ENCODE results near the gene SH3BGRL3. TPM values are rescaled to one million over a fixed set of nuclear protein-coding genes. Genes with fewer than 3 reads are reported as not detected.
"Not testable (repeated sequence)": the region's sequence is repeated elsewhere in the genome, so short reads cannot be mapped to it uniquely, and the experiment has no call there.

The SH3BGRL3 gene
- polyA plus RNA-seq, 3 donors = 54.1 to 269 (median 154) TPM

DNA sequence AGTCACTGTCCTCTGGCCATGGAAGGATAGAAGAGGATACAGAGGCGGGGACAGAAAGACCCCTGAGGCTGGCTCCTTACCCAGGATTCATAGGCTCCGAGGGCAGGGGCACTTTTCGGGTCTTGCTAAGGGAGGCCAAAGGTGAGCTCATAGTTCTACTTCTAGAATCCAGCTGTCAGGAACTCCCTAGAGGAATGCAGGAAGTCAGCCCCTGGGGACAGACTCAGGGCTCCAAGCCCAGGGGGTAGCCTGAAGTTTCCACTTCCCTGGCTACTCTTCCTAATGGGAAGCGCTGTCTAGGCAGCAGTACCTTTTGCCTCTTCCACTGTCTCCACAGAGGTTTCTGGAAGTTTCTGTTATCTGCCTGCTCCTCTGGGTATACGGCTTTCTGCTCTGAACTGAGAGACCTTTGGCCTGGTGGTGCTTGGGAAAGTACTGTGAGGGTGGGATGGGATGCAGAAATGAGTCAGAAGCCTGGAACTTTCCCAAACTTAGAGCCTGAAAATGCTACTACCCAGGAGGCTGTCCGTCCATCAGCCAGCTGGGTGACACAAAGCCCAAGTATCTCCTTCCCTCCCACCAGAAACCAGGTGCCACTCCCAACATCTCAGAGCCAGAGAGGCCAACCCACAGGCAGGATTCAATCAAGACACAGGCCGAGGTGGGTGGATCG lies 23.0 kb downstream of the SH3BGRL3 start:
- H3K27ac ChIP-seq (ENCODE audit: low read depth, low read length) = no peak overlapping the region
- 59 to 68% (median 59%) methylated on average over 8 of the region's 8 CpGs for WGBS, 3 donors

DNA sequence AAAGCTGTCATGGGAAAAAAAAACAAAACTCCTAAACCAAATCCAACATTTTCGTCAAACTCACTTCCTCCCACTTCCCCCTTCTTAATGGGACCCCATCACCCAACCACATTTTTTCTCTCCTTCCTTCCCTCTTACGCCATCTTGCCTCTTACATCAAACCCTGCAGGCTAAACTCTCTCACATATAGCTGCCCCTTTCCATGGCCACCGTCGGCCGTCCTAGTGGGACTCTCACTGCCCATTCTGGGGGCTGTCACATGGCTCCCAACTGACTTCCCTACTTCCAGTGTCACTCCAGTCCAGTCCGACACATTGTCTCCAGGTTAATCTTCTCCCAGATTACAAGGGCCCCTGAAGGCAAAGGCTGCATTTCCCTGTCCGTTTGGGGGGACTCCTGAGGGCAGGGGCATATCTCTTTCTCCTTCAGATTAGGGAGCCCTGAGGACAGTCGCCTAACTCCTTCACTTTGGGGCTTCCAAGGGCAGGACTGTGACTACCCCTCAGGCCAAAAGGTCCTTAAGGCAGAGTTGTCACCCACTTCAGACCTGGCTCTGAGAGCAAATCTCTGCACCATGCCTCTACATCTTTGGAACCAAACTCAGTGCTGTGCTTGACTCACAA lies 25.9 kb downstream of the SH3BGRL3 start:
- WGBS, 3 donors = 14 to 32% (median 22%) methylated on average over 8 of the region's 8 CpGs
- H3K27ac ChIP-seq (ENCODE audit: low read depth, low read length) = no peak overlapping the region

DNA sequence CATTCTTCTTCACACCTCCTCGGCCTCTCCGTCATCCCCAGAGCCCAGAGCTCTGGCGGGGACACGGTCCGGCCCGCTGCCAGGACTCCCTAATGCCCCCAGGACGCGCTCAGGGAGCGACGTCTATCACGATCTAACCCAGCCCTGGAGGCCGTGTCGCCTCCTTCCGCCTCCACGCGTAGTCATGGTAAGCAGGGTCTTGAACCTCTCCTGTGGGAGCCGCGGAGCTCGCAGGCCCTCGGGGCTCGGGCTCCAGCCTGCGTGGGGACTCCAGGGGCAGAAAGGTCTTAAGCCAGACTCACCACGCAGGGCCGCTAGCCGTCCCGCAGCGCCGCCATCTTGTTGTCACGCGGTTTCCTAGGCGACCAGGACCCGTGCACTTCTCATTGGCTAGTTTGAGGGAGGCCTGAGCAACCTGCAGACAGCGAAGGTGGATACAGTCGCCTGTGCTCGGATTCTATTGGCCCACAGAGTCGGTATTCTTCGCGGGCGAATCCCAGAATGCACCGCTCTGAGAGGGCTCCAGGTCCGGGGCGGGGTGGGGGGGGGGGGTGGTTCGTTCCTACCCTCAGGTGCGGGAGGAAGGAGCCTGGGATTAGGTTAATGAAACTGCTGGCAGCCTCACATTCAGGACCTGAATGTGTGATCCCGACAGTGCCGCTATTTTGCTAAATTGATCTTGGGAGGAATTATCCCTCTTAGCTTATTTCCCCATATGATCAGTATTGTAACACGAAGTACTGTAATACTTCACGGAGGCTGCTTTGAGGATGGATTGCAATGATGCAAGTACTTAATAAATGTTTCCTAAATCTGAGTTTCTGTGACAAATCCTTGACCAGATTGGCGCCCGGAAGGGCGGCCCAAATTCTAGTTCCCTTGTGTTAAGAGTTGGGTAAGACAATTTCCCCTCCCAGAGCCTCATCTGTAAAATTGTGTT lies 26.7 kb downstream of the SH3BGRL3 start, which contains the start of gene UBXN11:
TSS of gene UBXN11 (minus strand) at position 347 of the 940 bp plus-strand sequence. CDS start 3,753 bp downstream, outside the sequence.
- H3K27ac ChIP-seq (ENCODE audit: low read depth, low read length) = no peak within 1 kb of the TSS
- 0 to 2% (median 2%) methylated on average over 49 to 51 of the region's 51 CpGs for WGBS, 3 donors

DNA sequence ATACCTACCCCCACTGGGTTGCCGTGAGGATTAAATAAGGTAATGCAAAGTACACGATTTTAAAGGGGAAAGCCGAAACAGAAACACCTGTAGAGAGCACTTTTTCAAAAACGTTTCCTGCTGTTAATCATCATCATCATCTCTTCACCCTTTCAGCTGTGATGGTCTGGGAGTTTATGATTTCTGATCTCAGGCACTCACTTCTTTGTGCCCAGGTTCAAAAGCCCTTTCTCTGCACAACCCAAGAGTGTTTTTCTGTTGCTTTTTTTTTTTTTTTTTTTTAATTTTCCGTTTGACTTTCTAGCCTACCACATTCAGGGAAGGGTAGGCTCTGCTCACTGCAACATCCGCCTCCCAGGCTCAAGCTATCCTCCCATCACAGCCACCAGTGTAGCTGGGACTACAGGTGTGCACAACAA lies 27.5 kb downstream of the SH3BGRL3 start:
- 29 to 38% (median 38%) methylated on average over 6 of the region's 6 CpGs for WGBS, 3 donors
- H3K27ac ChIP-seq (ENCODE audit: low read depth, low read length) = no peak overlapping the region

DNA sequence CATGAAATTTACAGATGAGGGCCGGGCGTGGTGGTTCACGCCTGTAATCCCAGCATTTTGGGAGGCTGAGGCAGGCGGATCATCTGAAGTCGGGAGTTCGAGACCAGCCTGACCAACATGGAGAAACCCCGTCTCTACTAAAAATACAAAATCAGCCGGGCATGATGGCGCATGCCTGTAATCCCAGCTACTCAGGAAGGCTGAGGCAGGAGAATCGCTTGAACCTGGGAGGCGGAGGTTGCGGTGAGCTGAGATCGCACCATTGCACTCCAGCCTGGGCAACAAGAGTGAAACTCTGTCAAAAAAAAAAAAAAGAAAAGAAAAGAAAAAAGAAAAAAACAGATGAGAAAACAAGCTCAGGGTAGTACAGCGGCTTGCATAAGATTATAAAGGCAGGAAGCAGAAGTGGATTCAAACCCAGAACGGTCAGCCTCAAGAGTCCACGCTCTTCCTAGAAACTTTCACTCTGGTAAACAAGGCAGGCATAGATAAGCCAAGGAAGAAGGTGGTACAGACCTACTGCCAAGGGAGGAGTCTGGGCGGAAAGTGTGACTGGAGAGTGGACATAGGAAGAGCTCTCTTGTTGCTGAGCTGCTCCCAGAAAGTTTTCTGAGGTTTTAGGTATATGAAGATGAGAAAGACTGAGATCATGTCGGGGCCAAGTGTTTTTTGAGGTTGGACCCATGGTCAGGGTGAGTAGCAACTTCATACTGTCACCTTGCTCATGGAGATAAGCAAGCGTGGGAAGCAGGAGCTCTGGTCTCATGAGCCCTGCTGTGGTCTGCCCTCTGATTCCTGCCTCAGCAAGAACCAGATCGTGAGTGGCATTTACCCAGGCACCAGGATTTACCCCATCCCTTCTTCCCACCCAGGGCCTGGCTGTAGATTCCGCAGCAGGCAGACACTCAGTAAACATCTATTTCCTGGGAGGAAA lies 28.3 kb downstream of the SH3BGRL3 start:
- H3K27ac ChIP-seq (ENCODE audit: low read depth, low read length) = not testable (repeated sequence)
- 78 to 79% (median 79%) methylated on average over 20 to 21 of the region's 21 CpGs for WGBS, 3 donors

DNA sequence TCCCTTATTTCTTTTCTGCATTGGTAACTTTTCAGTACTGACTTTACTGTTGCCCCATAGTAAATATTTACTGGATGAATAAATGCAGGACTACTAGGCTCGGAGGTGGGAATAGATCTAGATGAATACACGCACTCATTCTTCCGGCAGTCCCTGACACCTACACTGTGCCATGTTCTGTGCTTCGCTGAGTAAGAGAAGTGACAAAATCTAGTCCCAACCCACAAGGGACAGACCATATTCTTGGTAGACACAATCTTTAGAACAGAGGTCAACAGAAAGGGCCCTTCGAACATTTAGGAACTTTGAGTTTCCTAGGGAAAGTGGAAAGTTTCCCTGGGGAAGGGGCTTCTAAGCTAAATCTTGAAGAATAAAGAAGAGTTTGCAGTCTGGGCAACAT lies 34.6 kb downstream of the SH3BGRL3 start:
- H3K27ac ChIP-seq (ENCODE audit: low read depth, low read length) = no peak overlapping the region
- WGBS, 3 donors = 79 to 86% (median 83%) methylated on average over 5 of the region's 5 CpGs

DNA sequence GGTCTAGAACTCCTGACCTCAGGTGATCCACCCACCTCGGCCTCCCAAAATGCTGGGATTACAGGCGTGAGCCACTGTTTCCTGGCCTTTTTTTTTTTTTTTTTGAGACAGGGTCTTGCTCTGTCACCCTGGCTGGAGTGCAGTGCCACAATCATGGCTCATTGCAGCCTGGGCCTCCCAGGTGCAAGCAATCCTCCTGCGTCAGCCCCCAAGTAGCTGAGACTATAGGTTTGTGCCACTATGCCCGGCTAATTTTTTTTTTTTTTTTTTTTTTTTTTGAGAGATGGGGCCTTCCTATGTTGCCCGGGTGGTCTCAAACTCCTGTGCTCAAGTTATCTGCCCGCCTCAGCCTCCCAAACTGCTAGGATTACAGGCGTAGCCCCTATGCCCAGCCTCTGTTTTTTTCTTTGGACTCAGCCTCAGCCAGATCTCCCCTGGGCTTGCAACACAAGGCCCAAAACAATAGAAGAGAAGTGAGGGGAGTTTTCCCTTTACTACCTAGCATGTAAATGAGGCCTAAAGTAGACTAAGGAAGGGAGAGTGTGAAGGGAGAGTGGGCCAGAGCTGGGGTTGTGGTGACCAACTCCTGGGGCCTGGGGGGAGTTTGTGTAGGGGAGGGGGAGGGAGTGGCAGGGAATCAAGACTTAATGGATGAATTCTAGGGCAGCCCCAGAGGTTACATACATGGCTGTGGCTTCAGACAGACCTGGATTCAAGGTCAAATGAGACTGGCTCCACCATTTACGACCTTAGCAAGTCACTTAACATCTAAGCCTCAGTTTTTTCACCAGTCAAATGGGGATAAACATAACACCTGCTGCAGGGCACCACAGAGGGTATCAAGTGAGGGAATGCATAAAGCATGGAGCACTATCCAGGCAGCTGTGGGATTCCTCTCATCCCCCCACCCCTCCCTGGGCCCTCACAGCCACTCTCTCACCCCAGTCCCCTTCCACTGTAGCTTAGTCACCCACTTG lies 36.3 kb downstream of the SH3BGRL3 start:
- H3K27ac ChIP-seq (ENCODE audit: low read depth, low read length) = no peak overlapping the region
- 76 to 90% (median 79%) methylated on average over 8 of the region's 8 CpGs for WGBS, 3 donors

DNA sequence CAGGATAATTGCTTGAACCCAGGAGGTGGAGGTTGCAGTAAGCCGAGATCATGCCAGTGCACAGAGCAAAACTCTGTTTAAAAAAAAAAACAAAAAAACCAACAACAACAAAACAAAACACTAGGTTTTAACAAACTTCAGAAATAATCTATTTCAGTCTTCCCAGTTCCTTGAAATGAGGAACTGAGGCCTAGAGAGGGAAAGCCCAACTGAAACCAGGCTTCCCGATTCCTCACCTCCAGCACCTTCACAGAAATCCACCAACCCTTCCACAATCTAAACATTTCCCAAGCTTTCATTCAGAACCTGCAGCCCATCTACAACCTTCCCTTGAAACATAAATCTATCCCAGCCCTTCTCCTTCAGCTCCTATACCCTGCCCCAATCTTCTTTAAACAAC lies 37.3 kb downstream of the SH3BGRL3 start:
- H3K27ac ChIP-seq (ENCODE audit: low read depth, low read length) = no peak overlapping the region

DNA sequence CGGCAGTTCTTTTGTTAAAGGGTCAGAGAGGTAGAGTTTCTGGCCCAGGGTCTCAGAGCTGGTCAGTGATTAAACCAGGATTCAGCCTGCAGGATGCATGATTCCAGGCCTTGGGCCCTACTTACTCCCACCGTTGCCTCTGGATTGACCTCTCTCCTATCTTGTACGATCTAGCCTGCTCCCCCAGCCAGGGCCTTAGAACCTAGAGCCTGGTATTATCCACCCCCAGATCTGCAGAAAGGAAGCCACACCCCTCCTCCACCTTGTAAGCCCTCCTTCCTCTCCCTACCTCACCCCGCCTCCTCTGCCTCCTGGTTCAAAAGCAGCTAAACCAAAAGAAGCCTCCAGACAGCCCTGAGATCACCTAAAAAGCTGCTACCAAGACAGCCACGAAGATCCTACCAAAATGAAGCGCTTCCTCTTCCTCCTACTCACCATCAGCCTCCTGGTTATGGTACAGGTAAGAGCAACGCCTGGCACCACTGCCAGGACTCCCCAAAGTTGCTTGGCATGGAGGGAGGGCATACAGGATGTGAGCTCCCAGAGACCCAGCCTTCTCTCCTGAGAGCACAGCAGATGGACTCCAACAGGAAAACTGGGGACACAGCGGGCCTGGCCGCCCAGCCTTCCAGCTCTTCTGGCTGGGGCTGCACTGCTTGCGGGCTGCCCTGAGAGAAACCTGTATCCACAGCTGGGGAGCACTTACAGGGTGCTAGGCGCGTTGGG lies 37.9 kb downstream of the SH3BGRL3 start, which contains the start of gene CD52:
TSS of gene CD52 (plus strand) at position 347 of the 726 bp plus-strand sequence. CDS start at position 407, 60 bp downstream.
- no peak within 1 kb of the TSS for H3K27ac ChIP-seq (ENCODE audit: low read depth, low read length)
- 54 to 74% (median 65%) methylated on average over 12 of the region's 12 CpGs for WGBS, 3 donors

More for the DNA sequence above, 37.3 kb downstream of the SH3BGRL3 start:
- WGBS, 3 donors = 65 to 88% (median 69%) methylated on average over 2 of the region's 2 CpGs

DNA sequence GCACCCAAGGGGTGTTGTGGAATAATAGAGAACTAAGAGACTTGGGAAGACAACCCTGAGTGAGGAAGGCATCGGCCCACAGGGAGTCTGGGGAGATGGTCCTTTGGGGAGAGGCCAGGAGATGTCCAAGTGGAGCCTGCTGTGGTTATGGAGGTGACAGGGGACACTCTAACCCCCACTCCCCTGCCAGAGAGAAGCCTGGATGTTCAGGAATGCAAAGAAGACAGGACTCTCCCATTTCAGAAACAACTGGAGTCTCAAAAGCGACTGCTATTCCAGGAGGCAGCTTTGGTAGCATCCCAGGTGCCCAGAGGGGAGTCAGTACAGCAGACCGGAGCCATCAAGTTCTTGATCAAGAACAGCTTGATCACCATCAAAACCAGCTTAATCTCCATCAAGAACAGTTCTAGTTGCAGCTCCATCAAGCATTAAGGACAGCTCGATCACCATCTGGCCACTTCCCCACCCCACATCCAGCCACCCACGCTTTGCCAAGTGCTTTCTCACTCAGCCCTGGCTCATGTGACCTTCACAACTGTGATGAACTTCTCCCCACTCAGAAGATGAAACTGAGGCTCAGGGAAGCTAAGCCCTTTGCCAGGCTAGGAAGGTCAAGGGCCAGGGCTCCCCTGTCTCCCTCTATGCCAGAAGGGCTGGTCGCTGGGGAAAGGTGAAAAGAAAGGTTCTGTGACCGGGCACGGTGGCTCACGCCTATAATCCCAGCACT lies 38.6 kb downstream of the SH3BGRL3 start:
- WGBS, 3 donors = 55 to 71% (median 68%) methylated on average over 9 of the region's 9 CpGs

DNA sequence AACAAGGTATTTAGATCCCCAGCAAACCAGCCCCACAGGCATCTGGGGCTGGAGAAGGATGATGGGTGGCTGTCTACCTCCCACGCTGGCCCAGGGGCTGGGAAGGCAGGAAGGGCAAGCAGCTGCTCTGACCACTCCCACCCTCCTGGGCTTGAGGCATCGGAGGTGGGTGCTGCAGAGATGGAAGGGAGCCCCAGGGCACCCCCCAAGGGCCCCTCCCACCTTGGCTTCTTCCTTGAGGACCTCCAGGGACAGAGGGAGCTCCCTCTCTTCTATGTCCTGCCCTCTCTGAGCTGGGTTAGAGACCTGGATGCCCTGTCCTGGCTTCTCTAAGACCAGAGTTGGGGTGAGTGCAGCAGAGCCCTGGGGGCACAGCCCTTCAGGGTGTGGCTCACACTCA lies 41.0 kb downstream of the SH3BGRL3 start:
- no peak overlapping the region for H3K27ac ChIP-seq (ENCODE audit: low read depth, low read length)
- WGBS, 3 donors = 50 to 65% (median 60%) methylated on average over 2 of the region's 2 CpGs

More for the DNA sequence above, 38.6 kb downstream of the SH3BGRL3 start:
- H3K27ac ChIP-seq (ENCODE audit: low read depth, low read length) = no peak overlapping the region

DNA sequence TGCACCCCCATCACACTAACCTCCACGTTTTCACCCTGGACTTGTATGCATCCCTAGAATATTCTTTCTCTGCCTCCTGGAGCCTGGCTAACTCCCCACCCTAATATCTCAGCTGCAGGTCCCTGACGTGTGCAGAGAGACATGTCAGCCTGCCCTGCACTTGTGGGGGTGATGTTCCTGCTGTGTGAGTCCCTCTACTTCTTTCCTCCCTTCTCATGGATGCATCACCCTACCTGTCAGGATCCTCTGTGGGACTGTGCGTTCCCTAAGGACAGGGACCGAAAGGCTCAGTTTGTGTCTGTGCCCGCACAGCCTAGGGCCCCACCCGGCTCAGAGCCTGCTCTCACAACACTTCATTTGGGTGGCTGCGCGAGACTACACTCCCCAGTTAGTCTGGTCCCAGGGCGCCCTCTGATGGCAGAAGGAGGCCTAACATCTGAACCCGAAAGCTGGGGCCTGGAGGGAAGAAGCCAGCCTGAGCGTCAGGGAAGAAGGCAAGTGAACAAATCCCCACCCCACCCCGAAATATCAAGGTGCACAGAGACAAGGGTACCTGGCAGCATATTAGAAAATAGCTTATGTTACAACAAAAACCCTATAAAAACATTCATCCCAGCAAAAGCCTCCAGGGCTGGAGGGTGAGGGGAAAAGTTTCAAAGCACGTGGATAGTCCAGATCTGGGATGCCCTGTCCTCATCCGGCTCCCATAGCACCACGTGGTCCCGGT lies 41.6 kb downstream of the SH3BGRL3 start:
- no peak overlapping the region for H3K27ac ChIP-seq (ENCODE audit: low read depth, low read length)
- WGBS, 3 donors = 12 to 16% (median 16%) methylated on average over 15 to 16 of the region's 16 CpGs

DNA sequence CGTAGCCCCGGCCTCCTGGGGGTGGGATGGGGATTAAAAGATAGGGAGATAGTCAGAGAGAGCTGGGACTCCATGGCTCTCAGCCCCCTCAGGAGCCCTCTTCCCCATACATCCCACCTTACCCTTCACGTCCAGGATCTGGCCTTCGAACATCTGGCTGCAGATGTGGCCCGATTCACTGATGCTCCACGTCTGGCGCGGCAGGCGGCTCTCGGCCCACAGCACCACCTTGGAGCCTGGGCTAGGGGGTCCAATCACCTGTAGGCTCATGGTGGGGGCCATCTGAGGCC lies 42.1 kb downstream of the SH3BGRL3 start:
- H3K27ac ChIP-seq (ENCODE audit: low read depth, low read length) = no peak overlapping the region
- WGBS, 3 donors = 65 to 79% (median 72%) methylated on average over 9 to 10 of the region's 10 CpGs

DNA sequence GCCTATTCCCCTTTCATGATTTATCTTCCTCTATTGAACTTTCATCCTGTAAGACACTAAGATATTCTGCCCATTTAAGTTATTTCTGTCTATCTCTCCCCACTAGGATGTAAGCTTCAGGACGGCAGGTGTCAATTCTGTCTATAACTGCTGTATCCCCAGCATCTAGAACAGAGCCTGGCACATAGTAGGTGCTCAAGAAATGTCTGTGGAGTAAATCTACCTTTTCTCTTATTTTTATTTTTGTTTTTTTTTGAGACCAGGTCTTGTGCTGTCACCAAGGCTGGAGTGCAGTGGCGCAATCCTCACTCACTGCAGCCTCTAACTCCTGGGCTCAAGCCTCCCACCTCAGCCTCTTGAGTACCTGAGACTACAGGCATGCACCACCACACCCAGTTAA lies 43.5 kb downstream of the SH3BGRL3 start:
- H3K27ac ChIP-seq (ENCODE audit: low read depth, low read length) = no peak overlapping the region
- 88 to 93% (median 89%) methylated on average over 2 of the region's 2 CpGs for WGBS, 3 donors

DNA sequence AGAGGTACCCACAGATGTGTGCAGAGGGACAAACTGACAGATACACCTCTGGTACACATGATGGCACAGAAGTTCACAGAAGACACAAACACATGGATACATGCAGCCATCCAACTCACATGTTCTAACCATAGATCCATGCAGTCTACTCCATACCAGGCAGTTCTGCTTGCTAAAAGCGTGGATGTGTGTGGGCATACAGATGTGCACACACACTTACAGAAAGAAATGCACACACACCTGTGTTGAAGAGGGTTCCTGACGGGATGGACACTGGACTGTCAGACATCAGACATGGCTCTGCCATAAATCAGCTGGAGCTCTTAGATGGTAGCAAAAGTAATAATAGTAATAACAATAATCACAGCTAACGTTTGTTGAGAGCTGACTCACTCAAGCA lies 44.7 kb downstream of the SH3BGRL3 start:
- WGBS, 3 donors = 78 to 87% (median 79%) methylated on average over 3 of the region's 3 CpGs
- H3K27ac ChIP-seq (ENCODE audit: low read depth, low read length) = no peak overlapping the region

All from adipose tissue (tissue), 3 donors.